GM12878 (cell line): ENCODE results near the gene PRKCQ.

ENCODE experiments used
- ATF2 ChIP-seq: IDR thresholded peaks from 2 replicates; pipeline ENCODE4 v1.6.1; 2012; ENCODE audit warnings: low read length, inconsistent platforms
- KDM1A ChIP-seq: fragments of 200-600 bp; sonication (generic); IDR thresholded peaks from 2 replicates; pipeline ENCODE4 v1.6.1; 2016; ENCODE audit warnings: borderline replicate concordance
- POLR2A ChIP-seq: IDR thresholded peaks from 2 replicates; pipeline ENCODE4 v1.6.1; 2011; ENCODE audit warnings: low read depth, mild to moderate bottlenecking, low read length
- POLR2AphosphoS5 ChIP-seq: IDR thresholded peaks from 2 replicates; pipeline ENCODE4 v1.6.1; 2011; ENCODE audit warnings: mild to moderate bottlenecking, low read length, inconsistent platforms
- REST ChIP-seq: IDR thresholded peaks from 2 replicates; pipeline ENCODE4 v1.6.1; 2012; ENCODE audit warnings: mild to moderate bottlenecking, low read depth, low read length
- TF ChIP-seq, protein P1 (sequence below), 3 experiments: IDR thresholded peaks in 2 of 3; conservative IDR thresholded peaks in 1 of 3; 2 replicates each; pipeline ENCODE4 v1.5.1; 2011; ENCODE audit warnings: low read depth in 3 of 3, low read length in 3 of 3, mild to moderate bottlenecking in 3 of 3, control low read depth in 2 of 3, moderate library complexity in 2 of 3, inconsistent platforms in 1 of 3, mixed read lengths in 1 of 3; ENCODE audit not compliant: control insufficient read depth in 2 of 3, insufficient read depth in 1 of 3; ENCODE audit errors: extremely low read depth in 1 of 3

DNA sequence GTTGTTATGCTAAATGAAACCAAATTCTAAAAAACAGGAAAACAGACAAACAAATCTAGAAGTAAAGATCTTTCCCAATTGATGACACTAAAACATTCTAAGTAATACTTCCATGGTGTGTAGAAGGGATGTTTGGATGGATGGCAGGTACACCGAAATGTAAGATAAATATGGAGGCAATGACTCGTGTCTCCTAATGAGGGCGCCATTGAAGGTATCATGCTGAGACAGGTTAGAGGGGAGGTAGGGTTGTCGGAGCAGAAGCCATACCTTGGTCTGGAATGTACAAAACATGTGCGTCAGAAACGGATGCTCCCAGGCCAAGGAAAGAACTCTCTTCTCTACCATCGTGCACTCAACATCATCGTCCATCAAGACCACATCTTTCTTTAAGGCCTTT, 101.4 kb downstream of the PRKCQ start:
- TF ChIP-seq REST = no peak
- no peak for TF ChIP-seq POLR2A
- TF ChIP-seq KDM1A = no peak
- TF ChIP-seq, protein P1, sequence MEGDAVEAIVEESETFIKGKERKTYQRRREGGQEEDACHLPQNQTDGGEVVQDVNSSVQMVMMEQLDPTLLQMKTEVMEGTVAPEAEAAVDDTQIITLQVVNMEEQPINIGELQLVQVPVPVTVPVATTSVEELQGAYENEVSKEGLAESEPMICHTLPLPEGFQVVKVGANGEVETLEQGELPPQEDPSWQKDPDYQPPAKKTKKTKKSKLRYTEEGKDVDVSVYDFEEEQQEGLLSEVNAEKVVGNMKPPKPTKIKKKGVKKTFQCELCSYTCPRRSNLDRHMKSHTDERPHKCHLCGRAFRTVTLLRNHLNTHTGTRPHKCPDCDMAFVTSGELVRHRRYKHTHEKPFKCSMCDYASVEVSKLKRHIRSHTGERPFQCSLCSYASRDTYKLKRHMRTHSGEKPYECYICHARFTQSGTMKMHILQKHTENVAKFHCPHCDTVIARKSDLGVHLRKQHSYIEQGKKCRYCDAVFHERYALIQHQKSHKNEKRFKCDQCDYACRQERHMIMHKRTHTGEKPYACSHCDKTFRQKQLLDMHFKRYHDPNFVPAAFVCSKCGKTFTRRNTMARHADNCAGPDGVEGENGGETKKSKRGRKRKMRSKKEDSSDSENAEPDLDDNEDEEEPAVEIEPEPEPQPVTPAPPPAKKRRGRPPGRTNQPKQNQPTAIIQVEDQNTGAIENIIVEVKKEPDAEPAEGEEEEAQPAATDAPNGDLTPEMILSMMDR (IDR thresholded peaks at IDR 0.05 in 2 of 3, conservative IDR thresholded peaks at IDR 0.05 in 1 of 3; ENCODE audit: control insufficient read depth in 2 of 3, extremely low read depth in 1 of 3, insufficient read depth in 1 of 3, low read depth in 3 of 3, low read length in 3 of 3) = no peak
- no peak for TF ChIP-seq POLR2AphosphoS5
- TF ChIP-seq ATF2 = no peak
